ENCODE measurements around the gene AADAT.

DNA sequence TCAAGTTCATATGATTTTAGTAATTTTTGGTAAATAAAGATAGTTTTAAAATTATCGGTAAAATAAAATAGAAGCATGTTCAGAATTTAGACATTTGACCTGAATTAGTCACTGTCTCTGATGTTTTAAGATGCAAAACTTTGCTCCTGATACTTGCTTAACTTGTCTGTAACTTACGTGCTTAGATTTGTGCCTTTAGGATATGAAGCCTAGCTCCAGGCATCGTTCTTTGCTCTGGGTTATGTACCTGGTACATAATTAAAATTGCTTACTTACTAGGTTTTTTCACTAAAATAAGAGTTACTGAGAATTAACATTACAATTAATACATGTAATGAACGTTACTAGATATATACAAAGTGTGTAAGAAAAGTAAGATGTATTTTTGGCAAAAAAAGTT is 24.9 kb upstream of the AADAT start:
- TF ChIP-seq CTCF (conservative IDR thresholded peaks at IDR 0.05; ENCODE audit: low read depth, low read length): no peak
- no peak for TF ChIP-seq EZH2phosphoT487 (IDR thresholded peaks at IDR 0.05; ENCODE audit: borderline replicate concordance, low read length)
- no peak for TF ChIP-seq EZH2 (IDR thresholded peaks at IDR 0.05; ENCODE audit: low read length, unreplicated experiment)

Measured in PC-3 (cell line).